ENCODE measurements around the gene TMEM207.

The TMEM207 gene

GRCh38 chr3:190384309-190384756 lies 65.4 kb downstream of the TMEM207 start:
- no peak for DNase-seq

DNA sequence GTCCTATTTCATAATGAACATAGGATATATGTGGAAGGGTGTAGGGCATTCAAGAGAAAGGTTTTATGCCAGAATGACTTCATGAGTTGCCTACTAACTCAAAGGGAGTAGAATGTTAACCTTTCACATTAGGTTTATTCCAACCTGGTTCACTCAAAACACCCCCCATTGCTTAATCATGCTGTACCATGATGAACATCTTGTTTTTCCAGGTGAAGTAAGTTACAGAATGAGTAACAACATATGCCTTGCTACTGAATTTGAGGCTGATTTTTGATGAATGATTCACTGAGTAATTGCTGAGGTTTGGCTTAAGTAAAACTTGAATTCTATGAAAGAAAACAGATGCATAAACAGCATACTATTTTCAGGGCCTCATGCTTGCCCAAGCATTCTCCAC lies 67.6 kb downstream of the TMEM207 start:
- DNase-seq = no peak

- DNase-seq = no peak
These were observed 68.3 kb downstream of the TMEM207 start for GRCh38 chr3:190381441-190381840.

DNA sequence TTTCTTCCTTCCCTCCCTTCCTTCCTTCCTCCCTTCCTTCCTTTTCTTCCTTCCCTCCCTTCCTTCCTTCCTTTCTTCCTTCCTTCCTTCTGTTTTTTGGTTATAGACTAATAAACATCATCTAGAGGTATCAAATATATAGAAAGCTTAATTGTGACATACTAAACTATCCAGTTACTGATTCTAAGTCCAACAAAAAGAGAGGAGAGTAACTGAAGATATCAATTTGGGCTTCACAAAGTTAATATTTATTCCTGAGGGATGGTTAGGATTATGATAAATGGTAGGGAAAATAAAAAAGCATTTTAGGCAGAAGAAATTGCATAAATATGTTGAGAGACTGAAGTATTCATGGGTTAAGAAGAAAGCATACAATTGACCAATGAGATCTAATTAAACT lies 69.5 kb downstream of the TMEM207 start:
- no peak for DNase-seq

All from activated CD4-positive, alpha-beta T cell treated with anti-CD3 and anti-CD28 coated beads for 1 hour (primary cell).